Liver (tissue), 9 donors: ENCODE data around the gene ANKRD16. TPM values are rescaled to one million over a fixed set of nuclear protein-coding genes. Genes with fewer than 3 reads are reported as not detected.
A peak's percentile ranks its signal among the peaks of the same experiment; 100 is the strongest.

Source experiments
- DNase-seq: peaks from one replicate; pipeline ENCODE4 v3.0.0-alpha.2; 2017; ENCODE audit warnings: low spot score
- H3K27ac ChIP-seq, 2 donors: one replicate each; pipeline ENCODE4 v1.7.0; 2013; ENCODE audit warnings: inconsistent platforms in 2 of 2, low read length in 2 of 2, control low read depth in 1 of 2, low read depth in 1 of 2, mild to moderate bottlenecking in 1 of 2
- H3K27me3 ChIP-seq, 4 donors: one replicate each; pipeline versions ENCODE4 v1.6.1 to v1.7.0; 2013; ENCODE audit warnings: low read length in 3 of 4, inconsistent platforms in 1 of 4, mild to moderate bottlenecking in 1 of 4, moderate library complexity in 1 of 4; ENCODE audit not compliant: control insufficient read depth in 4 of 4, insufficient read depth in 4 of 4
- H3K36me3 ChIP-seq, 4 donors: one replicate each; pipeline versions ENCODE4 v1.6.1 to v1.7.0; 2013; ENCODE audit warnings: low read length in 3 of 4, mild to moderate bottlenecking in 3 of 4, low read depth in 1 of 4, moderate library complexity in 1 of 4; ENCODE audit not compliant: control insufficient read depth in 4 of 4, insufficient read depth in 3 of 4
- H3K4me1 ChIP-seq, 4 donors: one replicate each; pipeline versions ENCODE4 v1.6.1 to v1.7.0; 2013; ENCODE audit warnings: low read length in 3 of 4, mild to moderate bottlenecking in 3 of 4, moderate library complexity in 1 of 4; ENCODE audit not compliant: control insufficient read depth in 4 of 4, insufficient read depth in 4 of 4
- H3K4me3 ChIP-seq, 3 donors: one replicate each; pipeline versions ENCODE4 v1.6.1 to v1.7.0; 2013; ENCODE audit warnings: low read length in 3 of 3, control low read depth in 1 of 3, low read depth in 1 of 3, mild to moderate bottlenecking in 1 of 3
- H3K9ac ChIP-seq, 2 donors: one replicate each; pipeline ENCODE4 v1.7.0; 2013; ENCODE audit warnings: low read length in 2 of 2, mild to moderate bottlenecking in 2 of 2, moderate library complexity in 2 of 2, control low read depth in 1 of 2, low read depth in 1 of 2
- H3K9me3 ChIP-seq, 4 donors: one replicate each; pipeline versions ENCODE4 v1.6.1 to v1.7.0; 2013; ENCODE audit warnings: low read length in 3 of 4; ENCODE audit not compliant: control insufficient read depth in 4 of 4
- EGR1 ChIP-seq, 2 donors: IDR thresholded peaks; 2 replicates each; pipeline ENCODE4 v1.6.1; 2016 to 2018; ENCODE audit warnings: antibody characterized with exemption in 2 of 2, low read depth in 2 of 2
- FOXA1 ChIP-seq: IDR thresholded peaks from 2 replicates; pipeline ENCODE4 v1.6.1; 2016; ENCODE audit warnings: antibody characterized with exemption
- FOXA2 ChIP-seq: IDR thresholded peaks from 2 replicates; pipeline ENCODE4 v1.6.1; 2016; ENCODE audit warnings: antibody characterized with exemption
- GABPA ChIP-seq, 2 donors: IDR thresholded peaks in 1 of 2; conservative IDR thresholded peaks in 1 of 2; 2 replicates each; pipeline ENCODE4 v1.6.1; 2016; ENCODE audit warnings: antibody characterized with exemption in 2 of 2, mild to moderate bottlenecking in 1 of 2, moderate library complexity in 1 of 2
- HNF4A ChIP-seq, 2 donors: conservative IDR thresholded peaks; 2 replicates each; pipeline ENCODE4 v1.6.1; 2016; ENCODE audit warnings: antibody characterized with exemption in 2 of 2, mild to moderate bottlenecking in 2 of 2
- HNF4G ChIP-seq: IDR thresholded peaks from 2 replicates; pipeline ENCODE4 v1.6.1; 2016; ENCODE audit warnings: antibody characterized with exemption
- JUND ChIP-seq, 2 donors: IDR thresholded peaks; 2 replicates each; pipeline ENCODE4 v1.6.1; 2016; ENCODE audit warnings: antibody characterized with exemption in 2 of 2
- RAD21 ChIP-seq, 2 donors: IDR thresholded peaks; 2 replicates each; pipeline ENCODE4 v1.6.1; 2016; ENCODE audit warnings: antibody characterized with exemption in 2 of 2, mild to moderate bottlenecking in 2 of 2
- RXRA ChIP-seq, 2 donors: IDR thresholded peaks; 2 replicates each; pipeline ENCODE4 v1.6.1; 2017 to 2018; ENCODE audit warnings: antibody characterized with exemption in 2 of 2, mild to moderate bottlenecking in 1 of 2
- SP1 ChIP-seq: IDR thresholded peaks from 2 replicates; pipeline ENCODE4 v1.6.1; 2018; ENCODE audit warnings: antibody characterized with exemption, mild to moderate bottlenecking
- TAF1 ChIP-seq: conservative IDR thresholded peaks from 2 replicates; pipeline ENCODE4 v1.6.1; 2016; ENCODE audit warnings: antibody characterized with exemption, mild to moderate bottlenecking
- WGBS: extraction: QIAGEN DNeasy Blood & Tissue Kit; methylation state at CpG from one replicate; pipeline ENCODE4 v1.1.7; 2013; 5-methylcytosine and 5-hydroxymethylcytosine counted together
- polyA plus RNA-seq, 2 donors: library from polyadenylated mRNA; stranded (reverse) in 1 of 2; unstranded in 1 of 2; fragments of 200-250 nt in 1 of 2; fragments of >200 nt in 1 of 2; fragmentation: Nextera tagmentation in 1 of 2; extraction: Ambion mirVana in 1 of 2; gene quantifications; one replicate each; pipeline versions ENCODE4 v1.2.1 to v1.2.3, GENCODE V29; 2013 to 2015
- total RNA-seq, 2 donors: library from RNA; depleted of rRNA; stranded (reverse); fragments of >200 nt; gene quantifications; one replicate each; pipeline ENCODE4 v1.2.3, GENCODE V29; 2014
- TF ChIP-seq, protein P1 (sequence below): IDR thresholded peaks from 2 replicates; pipeline ENCODE4 v1.6.1; 2016; ENCODE audit warnings: antibody characterized with exemption
- TF ChIP-seq, protein P2 (sequence below): fragments of 150-350 bp; IDR thresholded peaks from 2 replicates; pipeline ENCODE4 v1.5.1; 2017; ENCODE audit warnings: improper control_type of control experiment, low read depth, low read length; ENCODE audit not compliant: missing input control
- TF ChIP-seq, protein P3 (sequence below): IDR thresholded peaks from 2 replicates; pipeline ENCODE4 v1.6.1; 2016; ENCODE audit warnings: antibody characterized with exemption
- TF ChIP-seq, protein P4 (sequence below): IDR thresholded peaks from 2 replicates; pipeline ENCODE4 v1.6.1; 2016; ENCODE audit warnings: antibody characterized with exemption
- TF ChIP-seq, protein P5 (sequence below): IDR thresholded peaks from 2 replicates; pipeline ENCODE4 v1.6.1; 2016; ENCODE audit warnings: antibody characterized with exemption, mild to moderate bottlenecking
- donor health status: healthy.
- donor health status: healthy.
- donor health status: healthy.
- donor health status: healthy.
- donor health status: healthy.

The ANKRD16 gene
- total and polyA plus RNA-seq, 4 donors, result 1.1 to 3.6 (median 2.3) TPM

DNA sequence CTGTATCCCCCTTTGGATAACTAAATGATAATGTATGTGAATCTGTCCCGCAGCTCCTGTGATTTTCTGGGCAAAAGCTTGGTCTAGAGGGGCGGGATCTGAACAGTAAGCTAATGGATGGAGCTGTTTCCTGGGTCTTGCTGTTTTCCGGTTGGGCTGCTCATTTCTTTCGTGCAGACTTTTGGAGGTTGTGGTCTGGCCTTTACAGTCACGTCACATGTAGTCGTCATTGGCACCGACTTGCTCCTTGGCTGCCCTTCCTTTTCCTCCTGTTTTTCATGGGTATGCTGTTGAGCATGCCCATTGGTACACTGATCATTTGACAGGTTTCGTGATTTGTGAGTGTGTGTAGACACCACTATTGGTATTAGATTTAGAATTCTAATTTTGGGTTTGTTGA, 2.3 kb upstream of the ANKRD16 start:
- H3K36me3 ChIP-seq, result peaks cover 5 to 19% (median 16%) of the 10 kb centered on the region in 4 donors
- TF ChIP-seq EGR1 (IDR thresholded peaks at IDR 0.05; ENCODE audit: low read depth in 2 of 2), result no peak
- no peak for TF ChIP-seq FOXA2
- TF ChIP-seq HNF4A (conservative IDR thresholded peaks at IDR 0.05), result no peak
- TF ChIP-seq RXRA (IDR thresholded peaks at IDR 0.05), result no peak
- TF ChIP-seq, protein P1, sequence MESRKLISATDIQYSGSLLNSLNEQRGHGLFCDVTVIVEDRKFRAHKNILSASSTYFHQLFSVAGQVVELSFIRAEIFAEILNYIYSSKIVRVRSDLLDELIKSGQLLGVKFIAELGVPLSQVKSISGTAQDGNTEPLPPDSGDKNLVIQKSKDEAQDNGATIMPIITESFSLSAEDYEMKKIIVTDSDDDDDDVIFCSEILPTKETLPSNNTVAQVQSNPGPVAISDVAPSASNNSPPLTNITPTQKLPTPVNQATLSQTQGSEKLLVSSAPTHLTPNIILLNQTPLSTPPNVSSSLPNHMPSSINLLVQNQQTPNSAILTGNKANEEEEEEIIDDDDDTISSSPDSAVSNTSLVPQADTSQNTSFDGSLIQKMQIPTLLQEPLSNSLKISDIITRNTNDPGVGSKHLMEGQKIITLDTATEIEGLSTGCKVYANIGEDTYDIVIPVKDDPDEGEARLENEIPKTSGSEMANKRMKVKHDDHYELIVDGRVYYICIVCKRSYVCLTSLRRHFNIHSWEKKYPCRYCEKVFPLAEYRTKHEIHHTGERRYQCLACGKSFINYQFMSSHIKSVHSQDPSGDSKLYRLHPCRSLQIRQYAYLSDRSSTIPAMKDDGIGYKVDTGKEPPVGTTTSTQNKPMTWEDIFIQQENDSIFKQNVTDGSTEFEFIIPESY, result no peak
- no peak for TF ChIP-seq GABPA (IDR thresholded peaks at IDR 0.05 in 1 of 2, conservative IDR thresholded peaks at IDR 0.05 in 1 of 2)
- no peak for TF ChIP-seq RAD21 (IDR thresholded peaks at IDR 0.05)
- no peak for TF ChIP-seq JUND (IDR thresholded peaks at IDR 0.05)
- TF ChIP-seq SP1, result no peak
- TF ChIP-seq, protein P2, sequence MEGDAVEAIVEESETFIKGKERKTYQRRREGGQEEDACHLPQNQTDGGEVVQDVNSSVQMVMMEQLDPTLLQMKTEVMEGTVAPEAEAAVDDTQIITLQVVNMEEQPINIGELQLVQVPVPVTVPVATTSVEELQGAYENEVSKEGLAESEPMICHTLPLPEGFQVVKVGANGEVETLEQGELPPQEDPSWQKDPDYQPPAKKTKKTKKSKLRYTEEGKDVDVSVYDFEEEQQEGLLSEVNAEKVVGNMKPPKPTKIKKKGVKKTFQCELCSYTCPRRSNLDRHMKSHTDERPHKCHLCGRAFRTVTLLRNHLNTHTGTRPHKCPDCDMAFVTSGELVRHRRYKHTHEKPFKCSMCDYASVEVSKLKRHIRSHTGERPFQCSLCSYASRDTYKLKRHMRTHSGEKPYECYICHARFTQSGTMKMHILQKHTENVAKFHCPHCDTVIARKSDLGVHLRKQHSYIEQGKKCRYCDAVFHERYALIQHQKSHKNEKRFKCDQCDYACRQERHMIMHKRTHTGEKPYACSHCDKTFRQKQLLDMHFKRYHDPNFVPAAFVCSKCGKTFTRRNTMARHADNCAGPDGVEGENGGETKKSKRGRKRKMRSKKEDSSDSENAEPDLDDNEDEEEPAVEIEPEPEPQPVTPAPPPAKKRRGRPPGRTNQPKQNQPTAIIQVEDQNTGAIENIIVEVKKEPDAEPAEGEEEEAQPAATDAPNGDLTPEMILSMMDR, result no peak
- no peak for TF ChIP-seq FOXA1
- TF ChIP-seq, protein P3, sequence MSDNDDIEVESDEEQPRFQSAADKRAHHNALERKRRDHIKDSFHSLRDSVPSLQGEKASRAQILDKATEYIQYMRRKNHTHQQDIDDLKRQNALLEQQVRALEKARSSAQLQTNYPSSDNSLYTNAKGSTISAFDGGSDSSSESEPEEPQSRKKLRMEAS, result no peak
- TF ChIP-seq, protein P4, sequence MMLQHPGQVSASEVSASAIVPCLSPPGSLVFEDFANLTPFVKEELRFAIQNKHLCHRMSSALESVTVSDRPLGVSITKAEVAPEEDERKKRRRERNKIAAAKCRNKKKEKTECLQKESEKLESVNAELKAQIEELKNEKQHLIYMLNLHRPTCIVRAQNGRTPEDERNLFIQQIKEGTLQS, result no peak
- TF ChIP-seq, protein P5, sequence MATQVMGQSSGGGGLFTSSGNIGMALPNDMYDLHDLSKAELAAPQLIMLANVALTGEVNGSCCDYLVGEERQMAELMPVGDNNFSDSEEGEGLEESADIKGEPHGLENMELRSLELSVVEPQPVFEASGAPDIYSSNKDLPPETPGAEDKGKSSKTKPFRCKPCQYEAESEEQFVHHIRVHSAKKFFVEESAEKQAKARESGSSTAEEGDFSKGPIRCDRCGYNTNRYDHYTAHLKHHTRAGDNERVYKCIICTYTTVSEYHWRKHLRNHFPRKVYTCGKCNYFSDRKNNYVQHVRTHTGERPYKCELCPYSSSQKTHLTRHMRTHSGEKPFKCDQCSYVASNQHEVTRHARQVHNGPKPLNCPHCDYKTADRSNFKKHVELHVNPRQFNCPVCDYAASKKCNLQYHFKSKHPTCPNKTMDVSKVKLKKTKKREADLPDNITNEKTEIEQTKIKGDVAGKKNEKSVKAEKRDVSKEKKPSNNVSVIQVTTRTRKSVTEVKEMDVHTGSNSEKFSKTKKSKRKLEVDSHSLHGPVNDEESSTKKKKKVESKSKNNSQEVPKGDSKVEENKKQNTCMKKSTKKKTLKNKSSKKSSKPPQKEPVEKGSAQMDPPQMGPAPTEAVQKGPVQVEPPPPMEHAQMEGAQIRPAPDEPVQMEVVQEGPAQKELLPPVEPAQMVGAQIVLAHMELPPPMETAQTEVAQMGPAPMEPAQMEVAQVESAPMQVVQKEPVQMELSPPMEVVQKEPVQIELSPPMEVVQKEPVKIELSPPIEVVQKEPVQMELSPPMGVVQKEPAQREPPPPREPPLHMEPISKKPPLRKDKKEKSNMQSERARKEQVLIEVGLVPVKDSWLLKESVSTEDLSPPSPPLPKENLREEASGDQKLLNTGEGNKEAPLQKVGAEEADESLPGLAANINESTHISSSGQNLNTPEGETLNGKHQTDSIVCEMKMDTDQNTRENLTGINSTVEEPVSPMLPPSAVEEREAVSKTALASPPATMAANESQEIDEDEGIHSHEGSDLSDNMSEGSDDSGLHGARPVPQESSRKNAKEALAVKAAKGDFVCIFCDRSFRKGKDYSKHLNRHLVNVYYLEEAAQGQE, result no peak
- TF ChIP-seq HNF4G, result no peak
- no peak for TF ChIP-seq TAF1
- DNase-seq, result no peak
- no peaks in the 10 kb centered on the region for H3K27me3 ChIP-seq
- no peak overlapping the region for H3K9ac ChIP-seq
- H3K4me1 ChIP-seq, result peaks cover 4 to 32% (median 18%) of the 10 kb centered on the region in 4 donors
- H3K9me3 ChIP-seq, result no peaks in the 10 kb centered on the region
- H3K27ac ChIP-seq, result peak overlapping the region in 1 of 2 donors; percentile 9
- WGBS, result 83% methylated on average over 8 of the region's 8 CpGs
- no peak overlapping the region for H3K4me3 ChIP-seq

DNA sequence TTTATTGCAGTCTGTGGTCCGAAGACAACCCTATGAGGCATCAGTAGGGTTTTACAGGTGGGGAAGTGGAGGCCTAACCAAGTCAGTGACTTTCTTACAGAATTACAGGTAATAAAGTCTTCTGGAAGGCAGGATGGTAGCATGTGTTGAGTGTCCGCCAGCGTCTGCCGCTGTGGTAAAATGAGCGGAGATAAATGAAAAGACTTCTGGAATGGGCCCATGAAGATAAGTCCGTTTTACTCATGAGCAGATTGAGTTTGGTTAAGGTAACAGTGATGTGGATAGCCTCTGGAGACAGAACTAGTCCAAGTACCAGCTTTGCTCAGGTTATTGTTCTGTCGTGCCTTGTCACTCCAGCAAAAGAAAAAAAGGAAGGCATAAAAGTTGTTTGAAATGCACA, 1.3 kb upstream of the ANKRD16 start:
- WGBS, result 77% methylated on average over 7 of the region's 7 CpGs
- H3K9me3 ChIP-seq, result no peaks in the 10 kb centered on the region
- TF ChIP-seq FOXA2 (no peak), HNF4A (conservative IDR thresholded peaks at IDR 0.05) (no peak), FOXA1 (no peak), SP1 (no peak), EGR1 (IDR thresholded peaks at IDR 0.05; ENCODE audit: low read depth in 2 of 2) (no peak)
- TF ChIP-seq, protein P1, result no peak
- TF ChIP-seq, protein P5, result no peak
- TF ChIP-seq, protein P3, result no peak
- TF ChIP-seq, protein P4, result no peak

More for the DNA sequence above, 1.3 kb upstream of the ANKRD16 start:
- Histone ChIP-seq H3K9ac (no peak overlapping the region), H3K4me1 (peaks cover 4 to 32% (median 18%) of the 10 kb centered on the region in 4 donors), H3K36me3 (peaks cover 3 to 18% (median 16%) of the 10 kb centered on the region in 4 donors), H3K27ac (peak overlapping the region; percentile 55 to 62), H3K27me3 (no peaks in the 10 kb centered on the region), H3K4me3 (peak overlapping the region; percentile 89 to 97 (median 96))
- no peak for DNase-seq
